ENCODE data around the gene CBFA2T3.
"Not testable (repeated sequence)": the region's sequence is repeated elsewhere in the genome, so short reads cannot be mapped to it uniquely, and the experiment has no call there.

Gene CBFA2T3

GRCh38 chr16:88904676-88905365 lies 72.2 kb downstream of the CBFA2T3 start:
- no peak for DNase-seq

- DNase-seq: no peak
These were observed 73.7 kb downstream of the CBFA2T3 start for GRCh38 chr16:88903267-88903666.

GRCh38 chr16:88902744-88903143 lies 74.3 kb downstream of the CBFA2T3 start:
- no peak for DNase-seq

GRCh38 chr16:88901718-88902337 lies 75.2 kb downstream of the CBFA2T3 start:
- no peak for DNase-seq

GRCh38 chr16:88900662-88901052 lies 76.3 kb downstream of the CBFA2T3 start:
- DNase-seq: no peak

GRCh38 chr16:88899901-88900661 lies 76.9 kb downstream of the CBFA2T3 start:
- no peak for DNase-seq

GRCh38 chr16:88897696-88898425 lies 79.1 kb downstream of the CBFA2T3 start:
- no peak for DNase-seq

- no peak for DNase-seq
These were observed 80.6 kb downstream of the CBFA2T3 start for GRCh38 chr16:88896238-88897070.

- no peak for DNase-seq
These were observed 81.7 kb downstream of the CBFA2T3 start for GRCh38 chr16:88895335-88895734.

GRCh38 chr16:88894681-88895300 lies 82.2 kb downstream of the CBFA2T3 start:
- no peak for DNase-seq

GRCh38 chr16:88894266-88894665 lies 82.7 kb downstream of the CBFA2T3 start:
- not testable (repeated sequence) for DNase-seq

- no peak for DNase-seq
These were observed 83.7 kb downstream of the CBFA2T3 start for GRCh38 chr16:88893127-88893968.

- no peak for DNase-seq
These were observed 84.9 kb downstream of the CBFA2T3 start for GRCh38 chr16:88892065-88892464.

- no peak for DNase-seq
These were observed 85.9 kb downstream of the CBFA2T3 start for GRCh38 chr16:88891083-88891482.

GRCh38 chr16:88889702-88890352 lies 87.2 kb downstream of the CBFA2T3 start:
- DNase-seq: not testable (repeated sequence)

GRCh38 chr16:88888461-88889387 lies 88.3 kb downstream of the CBFA2T3 start:
- no peak for DNase-seq

- DNase-seq: no peak
These were observed 89.0 kb downstream of the CBFA2T3 start for GRCh38 chr16:88888057-88888456.

- no peak for DNase-seq
These were observed 90.0 kb downstream of the CBFA2T3 start for GRCh38 chr16:88886845-88887521.

GRCh38 chr16:88886420-88886844 lies 90.6 kb downstream of the CBFA2T3 start:
- DNase-seq: no peak

All from suppressor macrophage treated with lipopolysaccharide for 4 hours (primary cell).